ENCODE measurements around the gene PSD.

DNA sequence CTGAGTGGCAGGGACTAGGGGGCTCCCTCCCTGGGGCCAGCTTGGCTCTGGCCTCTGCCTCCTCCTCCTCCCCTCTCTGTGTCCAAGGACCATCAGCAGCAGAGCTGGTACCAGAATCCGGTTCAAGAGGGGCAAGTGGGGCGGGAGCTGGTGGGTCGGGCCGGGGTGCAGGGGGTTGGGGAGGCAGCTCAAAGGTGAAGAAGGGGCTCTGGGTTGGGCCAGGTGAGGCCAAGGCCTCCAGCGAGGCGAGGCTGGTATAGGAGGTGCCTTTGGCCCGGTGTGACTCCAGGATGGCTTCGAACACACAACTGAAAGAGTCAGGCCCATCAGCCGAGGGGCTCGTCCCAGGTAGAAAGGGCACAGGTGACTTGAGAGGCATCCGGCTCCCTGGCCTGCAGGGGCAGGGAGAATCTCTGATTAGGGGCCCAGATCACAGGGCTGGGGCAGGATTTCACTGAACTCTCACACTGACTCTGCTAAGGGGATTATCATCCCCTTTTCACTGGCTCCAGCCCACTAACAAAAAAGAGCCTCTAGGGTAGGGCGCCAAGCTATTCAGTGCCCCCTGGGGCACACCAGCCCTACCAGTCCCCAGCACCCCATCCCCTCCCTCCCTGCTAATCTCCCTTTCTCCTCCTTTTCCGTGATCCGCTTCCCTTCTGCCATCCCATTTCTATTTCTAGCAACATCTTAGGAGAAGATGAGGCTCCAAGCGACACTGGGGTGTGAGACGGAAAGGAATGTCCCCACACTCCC lies 4.6 kb downstream of the PSD start:
- TF ChIP-seq POLR2A (IDR thresholded peaks at IDR 0.05), result no peak
- TF ChIP-seq, protein P1, sequence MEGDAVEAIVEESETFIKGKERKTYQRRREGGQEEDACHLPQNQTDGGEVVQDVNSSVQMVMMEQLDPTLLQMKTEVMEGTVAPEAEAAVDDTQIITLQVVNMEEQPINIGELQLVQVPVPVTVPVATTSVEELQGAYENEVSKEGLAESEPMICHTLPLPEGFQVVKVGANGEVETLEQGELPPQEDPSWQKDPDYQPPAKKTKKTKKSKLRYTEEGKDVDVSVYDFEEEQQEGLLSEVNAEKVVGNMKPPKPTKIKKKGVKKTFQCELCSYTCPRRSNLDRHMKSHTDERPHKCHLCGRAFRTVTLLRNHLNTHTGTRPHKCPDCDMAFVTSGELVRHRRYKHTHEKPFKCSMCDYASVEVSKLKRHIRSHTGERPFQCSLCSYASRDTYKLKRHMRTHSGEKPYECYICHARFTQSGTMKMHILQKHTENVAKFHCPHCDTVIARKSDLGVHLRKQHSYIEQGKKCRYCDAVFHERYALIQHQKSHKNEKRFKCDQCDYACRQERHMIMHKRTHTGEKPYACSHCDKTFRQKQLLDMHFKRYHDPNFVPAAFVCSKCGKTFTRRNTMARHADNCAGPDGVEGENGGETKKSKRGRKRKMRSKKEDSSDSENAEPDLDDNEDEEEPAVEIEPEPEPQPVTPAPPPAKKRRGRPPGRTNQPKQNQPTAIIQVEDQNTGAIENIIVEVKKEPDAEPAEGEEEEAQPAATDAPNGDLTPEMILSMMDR (IDR thresholded peaks at IDR 0.05), result no peak
